Measurements from ENCODE around the gene IFNB1.
A peak's percentile ranks its signal among the peaks of the same experiment; 100 is the strongest.

GRCh38 chr9:21031091-21031807 is 46.5 kb downstream of the IFNB1 start, which contains the start of gene HACD4:
- TF ChIP-seq POLR2AphosphoS5 (IDR thresholded peaks at IDR 0.05; ENCODE audit: low read depth, low read length): no peak
- peak; percentile 16 for TF ChIP-seq POLR2A (IDR thresholded peaks at IDR 0.05; ENCODE audit: low read depth, low read length)
- no peak for TF ChIP-seq SPI1 (IDR thresholded peaks at IDR 0.05; ENCODE audit: low read depth, low read length)
- peak; percentile 25; the same call in 1 of the 2 replicates for TF ChIP-seq TAF1 (IDR thresholded peaks at IDR 0.05; ENCODE audit: low read depth, low read length)

All from GM12891 (cell line).